ENCODE data around the gene OPCML.

DNA sequence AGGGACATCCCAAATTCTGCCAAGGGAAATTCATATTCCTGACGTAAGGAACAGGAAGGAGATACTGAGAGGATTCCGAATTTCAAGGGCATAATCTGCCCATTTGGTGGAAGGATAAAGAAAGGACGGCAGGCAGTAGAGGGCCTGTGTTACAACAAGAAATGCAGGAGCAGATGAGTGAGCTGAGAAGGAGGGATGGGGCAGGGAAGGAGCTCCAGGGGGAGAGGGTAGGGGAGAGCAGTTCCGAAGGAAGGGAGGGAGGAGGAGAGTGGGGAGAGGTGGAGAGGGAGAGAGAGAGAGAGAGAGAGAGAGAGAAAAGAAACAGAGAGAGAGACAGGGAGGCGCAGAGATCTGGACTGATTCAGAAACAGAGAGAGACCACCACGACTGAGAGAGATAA lies 843 bp downstream of the OPCML start:
- TF ChIP-seq POLR2AphosphoS5 (IDR thresholded peaks at IDR 0.05; ENCODE audit: insufficient read depth in 1 of 2, low read depth in 1 of 2), result no peak
- TF ChIP-seq, protein P1, sequence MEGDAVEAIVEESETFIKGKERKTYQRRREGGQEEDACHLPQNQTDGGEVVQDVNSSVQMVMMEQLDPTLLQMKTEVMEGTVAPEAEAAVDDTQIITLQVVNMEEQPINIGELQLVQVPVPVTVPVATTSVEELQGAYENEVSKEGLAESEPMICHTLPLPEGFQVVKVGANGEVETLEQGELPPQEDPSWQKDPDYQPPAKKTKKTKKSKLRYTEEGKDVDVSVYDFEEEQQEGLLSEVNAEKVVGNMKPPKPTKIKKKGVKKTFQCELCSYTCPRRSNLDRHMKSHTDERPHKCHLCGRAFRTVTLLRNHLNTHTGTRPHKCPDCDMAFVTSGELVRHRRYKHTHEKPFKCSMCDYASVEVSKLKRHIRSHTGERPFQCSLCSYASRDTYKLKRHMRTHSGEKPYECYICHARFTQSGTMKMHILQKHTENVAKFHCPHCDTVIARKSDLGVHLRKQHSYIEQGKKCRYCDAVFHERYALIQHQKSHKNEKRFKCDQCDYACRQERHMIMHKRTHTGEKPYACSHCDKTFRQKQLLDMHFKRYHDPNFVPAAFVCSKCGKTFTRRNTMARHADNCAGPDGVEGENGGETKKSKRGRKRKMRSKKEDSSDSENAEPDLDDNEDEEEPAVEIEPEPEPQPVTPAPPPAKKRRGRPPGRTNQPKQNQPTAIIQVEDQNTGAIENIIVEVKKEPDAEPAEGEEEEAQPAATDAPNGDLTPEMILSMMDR (IDR thresholded peaks at IDR 0.05), result no peak
- no peak for TF ChIP-seq POLR2A (IDR thresholded peaks at IDR 0.05)

Measured in vagina (tissue), 2 donors.